ENCODE measurements around the gene PRDX1. TPM values are rescaled to one million over a fixed set of nuclear protein-coding genes. Genes with fewer than 3 reads are reported as not detected.

PRDX1 gene
- total and polyA plus RNA-seq, 2 of the 13 experiments (the other 11 are each of a cell fraction or from before 2014, with no cell fraction given), result 761 to 1,898 TPM

GRCh38 chr1:45485949-45486348 is 35.7 kb downstream of the PRDX1 start:
- CTCF ChIA-PET (ENCODE audit: low intra/inter-chr PET ratio, low total read pairs), result no interaction called here
- no TSS peak for BruUV-seq (replicated peaks)
- no peaks in the 10 kb centered on the region for H3K9me3 ChIP-seq (ENCODE audit: low read length)
- no peak overlapping the region for H3K4me3 ChIP-seq (replicated peaks in 1 of 3; ENCODE audit: insufficient read depth in 1 of 3, low read depth in 2 of 3, low read length in 3 of 3)
- in situ Hi-C loops (cut with HindIII; ENCODE audit: extremely low pct_ligation_motif_present, low pct_unique_long_range_greater_than_20kb), result no loop called here
- no peak for DNase-seq (ENCODE audit: low spot score)
- peaks cover 21% of the 10 kb centered on the region for H3K4me1 ChIP-seq (ENCODE audit: insufficient read depth, low read length)
- TF ChIP-seq TEAD3 (CRISPR knock-in tag; optimal IDR thresholded peaks at IDR 0.05; ENCODE audit: borderline replicate concordance) (no peak), MAFK (conservative IDR thresholded peaks at IDR 0.05 in 1 of 2, IDR thresholded peaks at IDR 0.05 in 1 of 2; ENCODE audit: low read length in 2 of 2) (no peak), ZBTB21 (CRISPR knock-in tag; IDR thresholded peaks at IDR 0.05) (no peak), MEIS1 (CRISPR knock-in tag; IDR thresholded peaks at IDR 0.05; ENCODE audit: borderline replicate concordance) (no peak), ZNF768 (CRISPR knock-in tag; IDR thresholded peaks at IDR 0.05) (no peak), FOXP1 (IDR thresholded peaks at IDR 0.05) (no peak), FOXP1 (CRISPR knock-in tag; IDR thresholded peaks at IDR 0.05) (no peak), NR2C2 (CRISPR knock-in tag; IDR thresholded peaks at IDR 0.05; ENCODE audit: borderline replicate concordance) (no peak), ZNF280D (CRISPR knock-in tag; IDR thresholded peaks at IDR 0.05) (no peak), GRHL1 (CRISPR knock-in tag; conservative IDR thresholded peaks at IDR 0.05) (no peak), JUND (CRISPR knock-in tag; IDR thresholded peaks at IDR 0.05) (no peak), HOXA3 (CRISPR knock-in tag; IDR thresholded peaks at IDR 0.05) (no peak)
- POLR2A ChIA-PET, result no interaction called here
- H3K27me3 ChIP-seq (ENCODE audit: control insufficient read depth in 1 of 2, insufficient read depth in 2 of 2, low read length in 2 of 2), result no peaks in the 10 kb centered on the region; a peak in 1 of 5 replicates
- peaks cover 2% of the 10 kb centered on the region for H3K79me2 ChIP-seq (ENCODE audit: insufficient read depth, low read length)
- no peak overlapping the region for H2AFZ ChIP-seq (ENCODE audit: low read length)
- no peak overlapping the region for H3K4me2 ChIP-seq (ENCODE audit: low read depth, low read length)
- ATAC-seq, result no peak
- no peak overlapping the region for H3K9ac ChIP-seq (ENCODE audit: insufficient read depth, low read depth, low read length)
- no peak overlapping the region for H3K27ac ChIP-seq (ENCODE audit: extremely low read length, insufficient read depth, low read length)
- FAIRE-seq, result no peak
- intact Hi-C loops (cut with micrococcal nuclease; ENCODE audit: unreplicated experiment), result no loop called here
- no peaks in the 10 kb centered on the region for H4K20me1 ChIP-seq (ENCODE audit: insufficient read depth, low read length)
- no peaks in the 10 kb centered on the region; a peak in 1 of 5 replicates for H3K36me3 ChIP-seq (replicated peaks in 1 of 2; ENCODE audit: control insufficient read depth in 1 of 2, insufficient read depth in 2 of 2, low read length in 2 of 2)

All from HepG2 (cell line).